Activated naive CD4-positive, alpha-beta T cell (primary cell): ENCODE data around the gene SLC12A5.
"Not testable (repeated sequence)": the region's sequence is repeated elsewhere in the genome, so short reads cannot be mapped to it uniquely, and the experiment has no call there.

Experiments
- DNase-seq, 4 experiments: peaks; one replicate each; lab custom pipeline; 2025; lab: John Stamatoyannopoulos, UW

SLC12A5 gene

GRCh38 chr20:46028772-46029371 lies at the start of gene SLC12A5:
Gene SLC12A5 (plus strand): TSS chr20:46029215. CDS start chr20:46029345, 130 bp downstream.
- no peak for DNase-seq

- DNase-seq: no peak
Measured at GRCh38 chr20:45981261-45981660, 47.8 kb upstream of the SLC12A5 start.

GRCh38 chr20:45983279-45983743 lies 45.7 kb upstream of the SLC12A5 start:
- DNase-seq: no peak

GRCh38 chr20:45985573-45985972 lies 43.4 kb upstream of the SLC12A5 start:
- DNase-seq: no peak

GRCh38 chr20:45987108-45987780 lies 41.8 kb upstream of the SLC12A5 start:
- DNase-seq: peak; percentile 37 to 71 (median 65)

- not testable (repeated sequence) for DNase-seq
Measured at GRCh38 chr20:45988830-45989229, 40.2 kb upstream of the SLC12A5 start.

- no peak for DNase-seq
Measured at GRCh38 chr20:45991616-45992015, 37.4 kb upstream of the SLC12A5 start.

- no peak for DNase-seq
Measured at GRCh38 chr20:45993197-45993951, 35.6 kb upstream of the SLC12A5 start.

- no peak for DNase-seq
Measured at GRCh38 chr20:45994761-45995493, 34.1 kb upstream of the SLC12A5 start.

GRCh38 chr20:45995495-45996097 lies 33.4 kb upstream of the SLC12A5 start:
- DNase-seq: not testable (repeated sequence)

- DNase-seq: no peak
Measured at GRCh38 chr20:45997187-45997586, 31.8 kb upstream of the SLC12A5 start.

GRCh38 chr20:45998337-45998736 lies 30.7 kb upstream of the SLC12A5 start:
- no peak for DNase-seq

GRCh38 chr20:45998761-45999160 lies 30.3 kb upstream of the SLC12A5 start:
- no peak for DNase-seq

GRCh38 chr20:45999557-46000261 lies 29.3 kb upstream of the SLC12A5 start:
- DNase-seq: no peak

- no peak for DNase-seq
Measured at GRCh38 chr20:46000262-46000996, 28.6 kb upstream of the SLC12A5 start.

GRCh38 chr20:46001498-46001897 lies 27.5 kb upstream of the SLC12A5 start:
- DNase-seq: no peak

- no peak for DNase-seq
Measured at GRCh38 chr20:46002008-46002407, 27.0 kb upstream of the SLC12A5 start.

GRCh38 chr20:46004187-46004586 lies 24.8 kb upstream of the SLC12A5 start:
- DNase-seq: no peak

GRCh38 chr20:46004889-46005473 lies 24.0 kb upstream of the SLC12A5 start:
- DNase-seq: no peak
